Loucy (cell line): Measurements from ENCODE around the gene AGBL1.

Experiments
- CTCF ChIP-seq: fragments of 200-600 bp; sonication (generic); conservative IDR thresholded peaks from 2 replicates; pipeline ENCODE4 v1.5.1; 2014; ENCODE audit warnings: mild to moderate bottlenecking, antibody characterized with exemption, low read length
- EZH2phosphoT487 ChIP-seq: fragments of 200-600 bp; IDR thresholded peaks from 2 replicates; pipeline ENCODE4 v1.6.1; 2018; ENCODE audit warnings: antibody characterized with exemption, mild to moderate bottlenecking, moderate library complexity, borderline replicate concordance

GRCh38 chr15:86432861-86433260 lies 353.2 kb downstream of the AGBL1 start:
- TF ChIP-seq CTCF (no peak), EZH2phosphoT487 (no peak)
